Stimulated activated CD8-positive, alpha-beta memory T cell treated with anti-CD3 and anti-CD28 coated beads, Interleukin-7, amount 100 ng/mL, for 48 hours (primary cell): ENCODE results near the gene CLEC18A.
A peak's percentile ranks its signal among the peaks of the same experiment; 100 is the strongest.
"Not testable (repeated sequence)": the region's sequence is repeated elsewhere in the genome, so short reads cannot be mapped to it uniquely, and the experiment has no call there.

ENCODE experiments used
- DNase-seq, 2 donors: peaks; one replicate each; pipeline ENCODE4 v3.0.0-alpha.2; 2020; ENCODE audit warnings: low read depth in 1 of 2; ENCODE audit errors: extremely low read depth in 1 of 2

CLEC18A gene

GRCh38 chr16:69930117-69930776, 20.9 kb upstream of the CLEC18A start:
- DNase-seq = peak; percentile 8 to 11

- DNase-seq = no peak
Observed at GRCh38 chr16:69931631-69932030, 19.5 kb upstream of the CLEC18A start.

GRCh38 chr16:69932228-69932627, 18.9 kb upstream of the CLEC18A start:
- no peak for DNase-seq

DNA sequence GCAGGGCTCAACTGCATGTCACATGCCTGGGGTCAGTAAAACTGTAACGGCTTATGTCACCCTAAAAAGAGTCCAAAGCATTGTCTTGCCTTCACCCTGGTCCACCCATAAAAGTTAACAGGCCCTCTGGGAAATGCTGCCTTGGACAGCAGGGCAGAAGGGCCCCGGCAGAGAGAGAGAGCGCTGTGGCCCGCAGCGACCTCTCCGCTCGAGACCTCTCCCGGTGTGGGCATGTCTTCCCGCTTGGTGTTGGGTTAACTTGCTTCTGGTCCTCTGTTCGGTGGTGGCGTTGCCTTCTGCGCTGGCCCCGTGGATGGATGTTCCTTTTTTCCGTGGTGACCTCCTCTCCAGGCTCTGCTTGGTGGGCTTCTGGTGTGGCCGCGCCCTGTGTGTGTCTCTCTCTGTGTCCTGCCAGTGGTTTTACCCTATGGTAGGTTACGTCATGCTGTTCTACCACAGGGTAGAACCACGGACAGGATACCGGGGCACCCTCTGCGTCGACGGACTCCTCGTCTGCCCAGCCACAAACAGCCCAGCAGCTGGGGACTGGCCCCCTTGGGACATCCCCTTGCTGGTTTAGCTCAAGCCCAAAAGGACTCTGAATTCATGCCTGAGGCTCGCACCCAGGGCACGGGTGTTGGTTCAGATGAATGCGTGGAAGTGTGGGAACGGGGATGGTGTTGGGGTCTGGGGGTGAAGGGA, 18.3 kb upstream of the CLEC18A start:
- DNase-seq = no peak

GRCh38 chr16:69934044-69934443, 17.1 kb upstream of the CLEC18A start:
- DNase-seq = no peak

DNA sequence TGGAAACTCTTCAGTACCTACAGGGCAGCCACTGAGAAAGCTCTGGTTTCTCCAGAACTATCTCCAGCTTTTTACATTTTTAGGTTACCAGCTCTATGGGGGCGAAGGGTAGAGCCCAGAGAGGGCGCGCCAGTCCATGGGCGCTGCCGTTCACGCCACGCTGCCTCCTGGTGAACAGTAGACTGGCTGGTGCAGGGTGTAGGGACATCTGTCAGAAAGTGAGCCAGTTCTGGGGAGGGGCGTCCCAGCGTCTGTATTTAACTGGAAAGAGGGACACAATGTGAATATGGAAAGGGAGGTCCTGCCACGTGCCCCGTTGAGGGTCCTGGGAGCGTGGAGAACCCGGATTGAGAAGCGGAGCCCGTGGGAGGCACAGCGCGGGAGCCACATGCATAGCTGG, 16.4 kb upstream of the CLEC18A start:
- DNase-seq = no peak

GRCh38 chr16:69935278-69935711, 15.8 kb upstream of the CLEC18A start:
- DNase-seq = no peak

GRCh38 chr16:69935740-69936139, 15.4 kb upstream of the CLEC18A start:
- no peak for DNase-seq

DNA sequence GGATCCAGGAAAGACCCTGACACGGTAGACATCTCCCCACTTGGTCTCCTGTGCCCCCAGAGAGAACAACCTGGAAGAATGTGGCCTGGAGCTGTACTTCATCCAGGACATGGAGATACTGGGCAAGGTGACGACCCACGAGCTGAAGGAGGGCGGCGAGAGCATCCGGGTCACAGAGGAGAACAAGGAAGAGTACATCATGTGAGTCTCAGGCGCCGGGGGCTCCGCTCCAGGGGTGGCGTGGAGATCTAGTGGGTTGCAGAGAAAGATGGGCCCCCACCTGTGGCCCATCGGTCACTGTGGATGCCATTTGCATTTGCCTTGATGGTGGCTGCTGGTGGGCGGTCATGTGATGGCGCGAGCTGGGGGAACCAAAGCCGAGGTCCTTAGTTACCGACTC, 14.9 kb upstream of the CLEC18A start:
- no peak for DNase-seq

DNA sequence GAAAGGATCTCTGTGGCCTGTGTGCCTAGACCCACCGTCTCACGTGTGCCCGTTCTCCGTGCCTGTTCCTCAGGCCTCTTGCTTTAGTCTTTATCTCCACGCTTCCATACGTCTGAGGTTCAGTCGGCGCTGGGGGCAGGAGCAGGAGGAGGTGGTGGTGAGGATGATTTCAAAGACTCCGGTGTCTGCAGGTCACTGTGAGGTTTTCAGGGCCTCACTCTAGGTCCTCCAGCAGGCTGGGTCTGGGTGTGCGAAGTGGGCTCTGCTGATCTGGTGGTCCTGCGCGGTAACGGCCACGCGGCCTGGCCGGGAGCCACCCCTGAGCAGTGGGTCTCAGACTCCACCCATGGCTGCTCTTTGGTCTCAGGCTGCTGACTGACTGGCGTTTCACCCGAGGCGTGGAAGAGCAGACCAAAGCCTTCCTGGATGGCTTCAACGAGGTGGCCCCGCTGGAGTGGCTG, 14.4 kb upstream of the CLEC18A start:
- no peak for DNase-seq

- no peak for DNase-seq
Observed at GRCh38 chr16:69937465-69937951, 13.6 kb upstream of the CLEC18A start.

- DNase-seq = no peak
Observed at GRCh38 chr16:69938981-69939820, 11.9 kb upstream of the CLEC18A start.

GRCh38 chr16:69939821-69940585, 11.1 kb upstream of the CLEC18A start:
- DNase-seq = no peak

GRCh38 chr16:69940676-69941075, 10.5 kb upstream of the CLEC18A start:
- DNase-seq = no peak

- DNase-seq = no peak
Observed at GRCh38 chr16:69941251-69942098, 9.7 kb upstream of the CLEC18A start.

- no peak for DNase-seq
Observed at GRCh38 chr16:69942099-69942491, 9.0 kb upstream of the CLEC18A start.

GRCh38 chr16:69942627-69943170, 8.4 kb upstream of the CLEC18A start:
- DNase-seq = no peak

DNA sequence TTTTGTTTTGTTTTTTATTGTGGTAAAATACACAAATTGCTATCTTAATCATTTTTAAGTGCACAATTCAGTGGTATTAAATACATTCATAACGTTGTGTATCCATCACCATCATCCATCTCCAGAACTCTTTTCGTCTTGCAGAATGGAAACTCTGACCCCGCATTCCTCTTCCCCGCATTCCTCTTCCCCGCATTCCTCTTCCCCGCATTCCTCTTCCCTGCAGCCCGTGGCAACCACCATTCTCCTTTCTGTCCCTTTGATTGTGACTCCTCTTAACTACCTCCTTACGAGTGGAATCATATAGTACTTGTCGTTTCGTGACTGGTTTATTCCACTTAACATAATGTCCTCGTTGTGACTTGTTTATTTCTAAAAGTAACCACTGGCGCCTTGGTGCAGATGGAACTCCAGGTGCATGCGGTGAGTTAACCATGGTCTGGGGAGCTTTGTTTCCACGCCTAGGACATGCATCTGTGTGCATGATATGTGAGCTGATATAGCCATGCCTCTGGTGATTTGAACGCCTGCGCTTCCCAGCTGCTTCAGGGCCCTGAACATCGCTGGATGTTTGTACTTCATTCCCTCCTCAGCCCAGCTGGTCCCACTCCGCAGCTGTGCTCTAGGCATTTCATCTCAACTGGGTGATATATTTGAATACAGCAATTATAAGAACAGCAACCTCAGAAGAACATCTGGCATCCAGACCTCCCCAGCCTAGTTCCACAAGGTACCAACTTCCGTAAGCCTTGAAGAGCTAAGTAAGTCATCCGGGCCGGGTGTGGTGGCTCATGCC, 7.7 kb upstream of the CLEC18A start:
- not testable (repeated sequence) for DNase-seq

GRCh38 chr16:69950411-69950810, 723 bp upstream of the CLEC18A start:
- DNase-seq = not testable (repeated sequence)
